CD1c-positive myeloid dendritic cell (primary cell): ENCODE data around the gene UNC5C.
A peak's percentile ranks its signal among the peaks of the same experiment; 100 is the strongest.
"Not testable (repeated sequence)": the region's sequence is repeated elsewhere in the genome, so short reads cannot be mapped to it uniquely, and the experiment has no call there.

Source experiments
- DNase-seq: peaks from one replicate; pipeline ENCODE4 v3.0.0-alpha.2; 2016; ENCODE audit errors: extremely low spot score

UNC5C gene

GRCh38 chr4:95181996-95182306 is 366.8 kb downstream of the UNC5C start:
- DNase-seq = no peak

GRCh38 chr4:95181243-95181995 is 367.4 kb downstream of the UNC5C start:
- DNase-seq = no peak

GRCh38 chr4:95180531-95181242 is 368.1 kb downstream of the UNC5C start:
- no peak for DNase-seq

GRCh38 chr4:95178938-95179337 is 369.8 kb downstream of the UNC5C start:
- no peak for DNase-seq

GRCh38 chr4:95171377-95171776 is 377.4 kb downstream of the UNC5C start:
- not testable (repeated sequence) for DNase-seq

- DNase-seq = no peak
Measured at GRCh38 chr4:95170176-95170575, 378.6 kb downstream of the UNC5C start.

- DNase-seq = no peak
Measured at GRCh38 chr4:95167805-95168204, 381.0 kb downstream of the UNC5C start.

GRCh38 chr4:95165926-95166524 is 382.7 kb downstream of the UNC5C start:
- DNase-seq = peak; percentile 65

- no peak for DNase-seq
Measured at GRCh38 chr4:95162867-95163266, 385.9 kb downstream of the UNC5C start.

- DNase-seq = no peak
Measured at GRCh38 chr4:95161781-95162469, 386.8 kb downstream of the UNC5C start.

- DNase-seq = no peak
Measured at GRCh38 chr4:95159384-95159783, 389.4 kb downstream of the UNC5C start.

- DNase-seq = no peak
Measured at GRCh38 chr4:95158626-95159025, 390.1 kb downstream of the UNC5C start.

GRCh38 chr4:95158045-95158444 is 390.7 kb downstream of the UNC5C start:
- DNase-seq = no peak

GRCh38 chr4:95157596-95157995 is 391.2 kb downstream of the UNC5C start:
- no peak for DNase-seq

GRCh38 chr4:95156452-95156765 is 392.4 kb downstream of the UNC5C start:
- DNase-seq = no peak

GRCh38 chr4:95155759-95156451 is 392.9 kb downstream of the UNC5C start:
- DNase-seq = peak; percentile 40

GRCh38 chr4:95153182-95153581 is 395.6 kb downstream of the UNC5C start:
- no peak for DNase-seq

- no peak for DNase-seq
Measured at GRCh38 chr4:95151255-95151654, 397.5 kb downstream of the UNC5C start.

GRCh38 chr4:95142932-95143331 is 405.8 kb downstream of the UNC5C start:
- DNase-seq = no peak

GRCh38 chr4:95141361-95141760 is 407.4 kb downstream of the UNC5C start:
- no peak for DNase-seq

- not testable (repeated sequence) for DNase-seq
Measured at GRCh38 chr4:95139424-95139823, 409.3 kb downstream of the UNC5C start.

- not testable (repeated sequence) for DNase-seq
Measured at GRCh38 chr4:95134016-95134415, 414.8 kb downstream of the UNC5C start.
